ENCODE results near the gene WEE2. TPM values are rescaled to one million over a fixed set of nuclear protein-coding genes. Genes with fewer than 3 reads are reported as not detected.

The WEE2 gene
- total RNA-seq, 4 donors from 2014 or later, result not detected

- TF ChIP-seq, protein P1, sequence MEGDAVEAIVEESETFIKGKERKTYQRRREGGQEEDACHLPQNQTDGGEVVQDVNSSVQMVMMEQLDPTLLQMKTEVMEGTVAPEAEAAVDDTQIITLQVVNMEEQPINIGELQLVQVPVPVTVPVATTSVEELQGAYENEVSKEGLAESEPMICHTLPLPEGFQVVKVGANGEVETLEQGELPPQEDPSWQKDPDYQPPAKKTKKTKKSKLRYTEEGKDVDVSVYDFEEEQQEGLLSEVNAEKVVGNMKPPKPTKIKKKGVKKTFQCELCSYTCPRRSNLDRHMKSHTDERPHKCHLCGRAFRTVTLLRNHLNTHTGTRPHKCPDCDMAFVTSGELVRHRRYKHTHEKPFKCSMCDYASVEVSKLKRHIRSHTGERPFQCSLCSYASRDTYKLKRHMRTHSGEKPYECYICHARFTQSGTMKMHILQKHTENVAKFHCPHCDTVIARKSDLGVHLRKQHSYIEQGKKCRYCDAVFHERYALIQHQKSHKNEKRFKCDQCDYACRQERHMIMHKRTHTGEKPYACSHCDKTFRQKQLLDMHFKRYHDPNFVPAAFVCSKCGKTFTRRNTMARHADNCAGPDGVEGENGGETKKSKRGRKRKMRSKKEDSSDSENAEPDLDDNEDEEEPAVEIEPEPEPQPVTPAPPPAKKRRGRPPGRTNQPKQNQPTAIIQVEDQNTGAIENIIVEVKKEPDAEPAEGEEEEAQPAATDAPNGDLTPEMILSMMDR (IDR thresholded peaks at IDR 0.05; ENCODE audit: low read depth), result no peak
Observed at GRCh38 chr7:141679014-141679413, 29.1 kb upstream of the WEE2 start.

DNA sequence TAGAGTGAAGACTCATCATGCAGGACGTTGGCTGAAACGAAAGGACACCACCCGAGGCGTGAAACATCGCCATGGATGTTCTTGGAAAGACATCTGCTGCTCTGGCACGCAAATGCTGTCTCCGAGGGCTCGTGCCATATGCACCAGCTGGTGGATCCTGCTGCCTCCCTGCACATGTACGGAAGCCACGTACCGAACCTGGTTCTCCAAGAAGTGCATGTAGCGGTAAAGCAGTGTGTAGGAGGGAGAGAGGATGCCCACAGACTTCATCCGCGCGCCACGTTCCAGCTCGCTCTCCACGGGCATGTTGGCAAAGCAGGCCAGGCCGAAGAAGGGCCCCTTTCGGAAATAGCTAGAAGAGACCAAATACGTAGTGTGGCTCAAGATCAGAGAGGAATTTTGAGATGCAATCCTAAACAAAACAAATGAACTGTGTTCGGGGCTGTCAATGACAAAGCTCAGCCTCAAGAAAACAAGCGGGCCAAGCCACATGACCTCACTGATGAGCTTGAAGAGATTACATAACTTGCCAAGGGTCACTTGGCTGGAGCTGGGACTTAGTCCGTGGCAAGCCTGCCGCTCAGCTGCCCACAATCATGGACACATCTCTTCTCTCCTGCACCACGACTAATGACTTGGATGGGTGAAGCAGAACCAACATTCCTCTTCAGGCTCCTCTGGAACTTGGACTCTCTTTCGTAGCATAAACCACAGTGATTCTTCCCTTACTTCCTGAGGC is 22.7 kb upstream of the WEE2 start:
- TF ChIP-seq, protein P1 (IDR thresholded peaks at IDR 0.05; ENCODE audit: low read depth), result no peak

GRCh38 chr7:141686074-141686473 is 22.1 kb upstream of the WEE2 start:
- TF ChIP-seq, protein P1 (IDR thresholded peaks at IDR 0.05; ENCODE audit: low read depth), result no peak

DNA sequence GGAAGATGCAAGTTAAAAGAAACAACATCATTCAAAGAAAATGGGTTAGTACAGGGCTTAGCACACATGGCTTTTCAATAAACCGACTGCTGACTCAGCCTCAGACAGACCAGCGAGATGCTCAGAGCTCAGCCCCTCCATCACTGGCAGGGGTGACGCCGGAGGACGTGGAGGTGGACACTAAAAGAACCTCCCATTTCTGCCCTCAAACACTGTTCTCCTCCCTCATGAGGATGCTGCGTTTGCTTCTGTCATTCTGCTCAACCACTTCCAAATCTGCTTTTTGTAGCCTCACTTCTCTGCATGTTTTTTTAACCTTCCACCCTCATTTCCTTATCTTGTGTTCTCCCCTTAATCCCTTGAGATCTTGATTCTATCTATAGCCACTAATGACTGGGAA is 21.5 kb upstream of the WEE2 start:
- TF ChIP-seq, protein P1 (IDR thresholded peaks at IDR 0.05; ENCODE audit: low read depth), result no peak

DNA sequence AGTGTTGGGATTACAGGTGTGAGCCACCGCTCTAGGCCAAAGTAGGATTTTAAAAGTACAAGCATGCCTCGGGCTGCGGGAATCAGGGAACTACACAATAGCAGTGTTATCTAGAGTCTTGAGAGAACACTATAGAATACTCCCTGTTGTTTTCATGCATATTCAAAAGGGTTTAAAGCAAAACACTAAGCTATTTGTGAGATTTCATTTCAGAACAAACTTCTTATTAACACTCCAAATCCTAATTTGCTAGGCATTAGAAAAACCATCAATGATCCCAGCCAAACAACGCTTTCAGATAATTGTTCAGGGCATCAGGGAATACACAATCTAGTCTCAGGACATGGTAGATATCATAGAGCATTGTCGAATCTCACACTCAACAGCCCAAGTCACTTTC is 20.1 kb upstream of the WEE2 start:
- TF ChIP-seq, protein P1 (IDR thresholded peaks at IDR 0.05; ENCODE audit: low read depth), result no peak

DNA sequence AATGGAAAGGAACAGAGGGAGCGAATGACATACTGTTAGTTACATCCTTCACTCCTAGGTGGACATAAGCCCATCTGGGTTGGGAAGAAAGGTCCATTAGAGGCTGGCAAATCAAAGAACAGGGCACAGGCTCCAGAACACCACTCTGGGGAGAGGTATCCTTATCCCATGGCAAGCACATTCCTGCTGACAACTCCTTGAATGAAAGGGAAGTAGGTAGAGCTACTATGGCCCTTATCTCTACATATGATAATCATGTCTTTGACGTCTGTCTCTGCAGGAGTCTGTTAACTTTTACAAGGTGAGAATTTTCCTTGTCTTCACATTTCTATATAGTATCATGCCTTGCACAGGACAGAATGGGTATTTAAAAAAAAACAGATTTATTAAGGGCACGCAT is 16.6 kb upstream of the WEE2 start:
- TF ChIP-seq, protein P1 (IDR thresholded peaks at IDR 0.05; ENCODE audit: low read depth), result no peak

DNA sequence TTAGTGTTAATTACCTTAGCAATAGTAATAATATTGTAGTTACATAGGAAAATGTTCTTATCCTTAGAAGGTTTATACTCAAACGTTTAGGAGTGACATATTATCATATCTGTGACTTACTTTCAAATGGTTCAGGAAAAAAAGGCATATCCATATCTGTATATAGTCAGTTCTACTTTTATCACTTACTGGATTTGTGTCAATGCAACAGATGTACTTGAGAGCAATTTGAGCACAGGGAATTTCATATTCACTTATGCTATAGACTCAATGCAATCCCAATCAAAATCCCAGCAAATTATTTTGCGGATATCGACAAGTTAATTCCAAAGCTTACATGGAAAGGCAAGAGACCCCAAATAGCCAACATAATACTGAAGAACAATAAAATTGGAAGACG is 16.2 kb upstream of the WEE2 start:
- TF ChIP-seq, protein P1 (IDR thresholded peaks at IDR 0.05; ENCODE audit: low read depth), result no peak
